ENCODE measurements around the gene MAPK8.

MAPK8 gene

GRCh38 chr10:48305905-48306264 is 592 bp upstream of the MAPK8 start:
- TF ChIP-seq, protein P1, sequence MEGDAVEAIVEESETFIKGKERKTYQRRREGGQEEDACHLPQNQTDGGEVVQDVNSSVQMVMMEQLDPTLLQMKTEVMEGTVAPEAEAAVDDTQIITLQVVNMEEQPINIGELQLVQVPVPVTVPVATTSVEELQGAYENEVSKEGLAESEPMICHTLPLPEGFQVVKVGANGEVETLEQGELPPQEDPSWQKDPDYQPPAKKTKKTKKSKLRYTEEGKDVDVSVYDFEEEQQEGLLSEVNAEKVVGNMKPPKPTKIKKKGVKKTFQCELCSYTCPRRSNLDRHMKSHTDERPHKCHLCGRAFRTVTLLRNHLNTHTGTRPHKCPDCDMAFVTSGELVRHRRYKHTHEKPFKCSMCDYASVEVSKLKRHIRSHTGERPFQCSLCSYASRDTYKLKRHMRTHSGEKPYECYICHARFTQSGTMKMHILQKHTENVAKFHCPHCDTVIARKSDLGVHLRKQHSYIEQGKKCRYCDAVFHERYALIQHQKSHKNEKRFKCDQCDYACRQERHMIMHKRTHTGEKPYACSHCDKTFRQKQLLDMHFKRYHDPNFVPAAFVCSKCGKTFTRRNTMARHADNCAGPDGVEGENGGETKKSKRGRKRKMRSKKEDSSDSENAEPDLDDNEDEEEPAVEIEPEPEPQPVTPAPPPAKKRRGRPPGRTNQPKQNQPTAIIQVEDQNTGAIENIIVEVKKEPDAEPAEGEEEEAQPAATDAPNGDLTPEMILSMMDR (IDR thresholded peaks at IDR 0.05; ENCODE audit: low read depth, low read length) = no peak
- H3K4me3 ChIP-seq (ENCODE audit: low read depth, low read length) = peak overlapping the region; percentile 86

DNA sequence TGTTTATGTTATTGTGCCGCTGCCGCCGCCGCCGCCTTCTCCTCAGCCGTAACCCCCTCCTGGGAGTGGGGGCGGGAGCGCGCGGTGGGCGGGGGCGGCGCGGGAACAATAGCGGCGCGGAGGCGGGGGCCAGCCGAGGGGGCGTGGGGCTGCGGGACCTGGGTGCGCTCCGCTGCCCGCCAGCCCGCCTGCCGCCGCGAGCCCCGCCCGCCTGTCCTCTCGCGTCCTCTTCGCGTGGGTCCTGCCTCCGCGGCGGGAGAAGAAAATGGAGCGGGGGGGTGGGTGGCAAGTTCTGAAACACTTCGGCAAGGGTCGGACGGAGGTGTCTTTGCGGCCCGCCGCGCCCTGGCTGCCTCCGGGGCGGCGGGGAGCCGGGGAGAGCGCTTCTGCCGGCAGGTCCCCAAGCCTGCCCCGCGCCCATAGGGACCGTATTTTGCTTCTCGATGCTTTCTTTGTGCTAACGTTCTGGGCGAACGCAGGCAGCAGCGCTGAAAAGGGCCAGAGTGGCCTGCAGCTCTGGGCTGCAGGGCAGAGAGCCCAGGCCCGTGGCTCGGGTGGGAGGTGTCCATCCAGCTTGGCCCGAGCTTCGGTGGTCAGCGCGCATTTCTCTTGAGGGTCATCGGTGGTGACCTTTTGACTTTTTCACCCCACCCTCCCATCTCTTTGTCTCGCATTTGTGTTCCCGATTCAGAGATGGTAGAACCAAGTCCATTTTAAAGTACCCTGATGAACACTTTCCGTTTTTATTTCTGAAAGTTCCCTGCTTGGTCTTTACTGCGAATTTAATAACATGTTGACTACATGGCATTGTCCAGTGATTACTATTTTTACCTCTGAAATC is 613 bp downstream of the MAPK8 start:
- peak overlapping the region; percentile 86 for H3K4me3 ChIP-seq (ENCODE audit: low read depth, low read length)
- TF ChIP-seq, protein P1 (IDR thresholded peaks at IDR 0.05; ENCODE audit: low read depth, low read length) = no peak

DNA sequence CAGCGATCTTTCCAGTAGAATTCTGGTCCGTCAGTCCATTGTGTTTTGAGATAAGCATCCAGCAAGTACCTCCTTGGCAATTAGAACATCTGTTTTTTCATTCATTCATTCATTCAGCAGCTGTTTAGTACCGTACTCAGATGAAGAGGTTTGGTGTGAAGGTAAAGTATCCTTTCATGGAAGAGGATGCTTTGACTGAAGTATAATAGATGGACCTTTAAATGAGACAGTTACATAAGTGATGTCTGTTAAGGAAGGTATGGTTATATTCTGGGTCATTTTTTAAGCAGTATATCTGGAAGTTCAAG is 1.2 kb downstream of the MAPK8 start:
- TF ChIP-seq, protein P1 (IDR thresholded peaks at IDR 0.05; ENCODE audit: low read depth, low read length) = no peak
- peak overlapping the region; percentile 86 for H3K4me3 ChIP-seq (ENCODE audit: low read depth, low read length)

DNA sequence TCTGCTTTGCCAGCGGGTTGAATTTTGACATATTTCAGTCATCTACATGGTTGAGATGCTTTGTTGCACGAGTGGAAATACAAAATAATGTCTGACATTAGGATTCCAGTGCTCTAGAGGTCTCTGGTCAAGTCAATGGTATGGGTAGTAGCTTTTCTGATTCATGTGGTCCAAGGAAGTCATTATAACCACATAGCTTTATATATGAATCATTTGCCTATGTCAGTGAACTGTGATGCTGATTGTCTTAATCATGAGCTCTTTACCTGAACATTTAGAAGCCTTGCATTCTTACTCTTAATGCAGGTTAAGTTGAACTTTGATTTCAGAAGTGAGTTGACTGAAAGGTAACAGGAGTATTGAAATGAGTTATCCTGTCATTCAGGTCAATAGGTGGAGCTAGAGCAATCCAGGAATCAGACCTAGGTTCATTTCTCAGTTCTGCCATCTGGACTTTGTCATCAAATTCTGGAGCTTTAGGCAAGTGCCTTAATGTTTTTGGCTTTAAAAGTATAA is 3.3 kb downstream of the MAPK8 start:
- H3K4me3 ChIP-seq (ENCODE audit: low read depth, low read length) = no peak overlapping the region
- TF ChIP-seq, protein P1 (IDR thresholded peaks at IDR 0.05; ENCODE audit: low read depth, low read length) = no peak

DNA sequence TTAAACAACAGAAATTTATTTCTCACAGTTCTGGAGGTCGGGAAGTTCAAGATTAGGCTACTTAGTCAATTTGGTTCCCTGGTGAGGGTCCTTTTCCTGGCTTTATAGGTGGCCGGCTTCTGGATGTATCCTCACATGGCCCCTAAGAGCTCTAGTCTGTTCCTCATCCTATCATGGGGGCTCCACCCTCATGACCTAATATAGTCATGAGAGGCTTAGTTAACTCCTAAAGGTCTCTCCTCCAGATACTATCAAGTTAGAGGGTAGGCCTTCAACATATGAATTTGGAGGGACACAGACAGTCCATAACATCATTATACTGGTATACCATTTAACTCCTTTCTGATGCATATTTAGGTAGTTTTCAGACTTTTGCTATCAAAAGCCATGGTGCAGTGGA is 7.6 kb downstream of the MAPK8 start:
- H3K4me3 ChIP-seq (ENCODE audit: low read depth, low read length) = no peak overlapping the region
- TF ChIP-seq, protein P1 (IDR thresholded peaks at IDR 0.05; ENCODE audit: low read depth, low read length) = no peak

DNA sequence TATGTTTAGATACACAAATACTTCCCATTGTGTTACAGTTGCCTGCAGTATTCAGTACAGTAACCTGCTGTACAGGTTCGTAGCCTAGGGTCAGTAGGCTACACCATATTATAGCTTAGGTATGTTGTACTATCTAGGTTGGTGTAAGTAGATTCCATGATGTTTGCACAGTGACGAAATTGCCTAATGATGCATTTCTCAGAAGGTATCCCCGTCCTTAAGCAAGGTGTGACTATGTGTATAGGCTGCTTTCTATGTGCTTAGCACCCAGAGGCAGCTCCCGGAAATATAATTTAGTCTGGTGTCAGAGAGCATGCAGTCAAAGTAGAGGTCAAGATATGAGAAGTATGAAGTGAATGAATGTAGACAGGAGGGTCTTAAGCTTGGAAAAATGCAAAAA is 9.8 kb downstream of the MAPK8 start:
- no peak overlapping the region for H3K4me3 ChIP-seq (ENCODE audit: low read depth, low read length)
- TF ChIP-seq, protein P1 (IDR thresholded peaks at IDR 0.05; ENCODE audit: low read depth, low read length) = no peak

- TF ChIP-seq, protein P1 (IDR thresholded peaks at IDR 0.05; ENCODE audit: low read depth, low read length) = no peak
- no peak overlapping the region for H3K4me3 ChIP-seq (ENCODE audit: low read depth, low read length)
Observed at GRCh38 chr10:48317321-48317990, 11.0 kb downstream of the MAPK8 start.
